Endothelial cell of umbilical vein (primary cell): ENCODE results near the gene MOB1B. TPM values are rescaled to one million over a fixed set of nuclear protein-coding genes. Genes with fewer than 3 reads are reported as not detected.

Experiments
- BruUV-seq: library from RNA; stranded (reverse); fragments of 400-500 nt; replicated peaks from 2 replicates; lab custom pipeline; 2021; lab: Mats Ljungman, UMichigan
- CTCF ChIA-PET: fragments of 300-600, 350-600 bp; sonication (Branson Sonifier 250); formaldehyde crosslinking; loops from one replicate; lab custom pipeline; 2021; ENCODE audit warnings: antibody characterized with exemption, inconsistent platforms; lab: Charles Lee
- POLR2A ChIA-PET: fragments of 300-600, 350-600 bp; sonication (Branson Sonifier 250); formaldehyde crosslinking; loops from one replicate; lab custom pipeline; 2021; ENCODE audit warnings: antibody characterized with exemption, inconsistent platforms; lab: Charles Lee
- DNase-seq: peaks from one replicate; pipeline ENCODE4 v3.0.0-alpha.2; 2011; ENCODE audit warnings: low read depth, low spot score
- FAIRE-seq: peaks from 2 replicates; lab custom pipeline; 2011; peaks lifted over from hg19 to GRCh38; lab: Jason Lieb, UNC
- H2AFZ ChIP-seq: 2 replicates; pipeline ENCODE4 v1.6.0; 2012; ENCODE audit warnings: low read depth, low read length, control low read depth, inconsistent platforms
- H3K27ac ChIP-seq: 2 replicates; pipeline ENCODE4 v1.5.1; 2011; ENCODE audit warnings: low read depth, mild to moderate bottlenecking, control low read depth, low read length, moderate library complexity; ENCODE audit not compliant: insufficient read depth
- H3K27me3 ChIP-seq, 2 experiments: 2 replicates each; pipeline versions ENCODE4 v1.6.0 to v1.6.1; 2011; ENCODE audit warnings: low read length in 2 of 2, mixed read lengths in 1 of 2; ENCODE audit not compliant: control insufficient read depth in 2 of 2, insufficient read depth in 2 of 2
- H3K36me3 ChIP-seq, 2 experiments: 2 replicates in 1 of 2; 3 replicates in 1 of 2; pipeline ENCODE4 v1.5.1; 2011; ENCODE audit warnings: low read length in 2 of 2, mild to moderate bottlenecking in 1 of 2, moderate library complexity in 1 of 2; ENCODE audit not compliant: control insufficient read depth in 2 of 2, insufficient read depth in 2 of 2; ENCODE audit errors: extremely low read depth in 1 of 2
- H3K4me1 ChIP-seq: 3 replicates; pipeline ENCODE4 v1.5.1; 2011; ENCODE audit warnings: mild to moderate bottlenecking, low read length; ENCODE audit not compliant: control insufficient read depth, insufficient read depth; ENCODE audit errors: extremely low read depth
- H3K4me2 ChIP-seq: 2 replicates; pipeline ENCODE4 v1.6.1; 2011; ENCODE audit warnings: low read length, control low read depth, mixed read lengths; ENCODE audit not compliant: insufficient read depth
- H3K4me3 ChIP-seq, 3 experiments: fragments of 200-600 bp in 1 of 3; sonication (generic), shearing (Covaris generic) in 1 of 3; replicated peaks in 1 of 3; 2 replicates each; pipeline ENCODE4 v1.5.1; 2011 to 2016; ENCODE audit warnings: control low read depth in 3 of 3, low read length in 3 of 3, mild to moderate bottlenecking in 2 of 3, inconsistent platforms in 1 of 3, low read depth in 1 of 3, moderate library complexity in 1 of 3; ENCODE audit not compliant: insufficient read depth in 1 of 3
- H3K79me2 ChIP-seq: 2 replicates; pipeline ENCODE4 v1.6.0; 2012; ENCODE audit warnings: low read length, inconsistent platforms; ENCODE audit not compliant: control insufficient read depth, insufficient read depth
- H3K9ac ChIP-seq: replicated peaks from 2 replicates; pipeline ENCODE3; 2011; ENCODE audit warnings: low read length, control low read depth; ENCODE audit not compliant: insufficient read depth; ENCODE audit errors: extremely low read depth
- H3K9me1 ChIP-seq: replicated peaks from 3 replicates; pipeline ENCODE4 v1.6.0; 2011; ENCODE audit warnings: mild to moderate bottlenecking, low read length; ENCODE audit not compliant: control insufficient read depth, insufficient read depth; ENCODE audit errors: extremely low read depth
- H3K9me3 ChIP-seq: replicated peaks from 2 replicates; pipeline ENCODE4 v1.5.1; 2012; ENCODE audit warnings: low read length, inconsistent platforms; ENCODE audit not compliant: control insufficient read depth, insufficient read depth
- H4K20me1 ChIP-seq: replicated peaks from 2 replicates; pipeline ENCODE3; 2011; ENCODE audit warnings: mild to moderate bottlenecking, low read length; ENCODE audit not compliant: control insufficient read depth, insufficient read depth; ENCODE audit errors: extremely low read depth
- CTCF ChIP-seq, 2 donors: IDR thresholded peaks; 1 replicate in 1 of 2; 2 replicates in 1 of 2; pipeline ENCODE4 v1.5.1; 2011; ENCODE audit warnings: low read length in 2 of 2, mild to moderate bottlenecking in 2 of 2, moderate library complexity in 2 of 2, control low read depth in 1 of 2, inconsistent platforms in 1 of 2, low read depth in 1 of 2; ENCODE audit not compliant: insufficient read depth in 1 of 2; ENCODE audit errors: extremely low read depth in 1 of 2
- EZH2 ChIP-seq: IDR thresholded peaks from 2 replicates; pipeline ENCODE4 v1.6.1; 2012; ENCODE audit warnings: borderline replicate concordance, low read depth, mild to moderate bottlenecking, moderate library complexity, low read length, inconsistent platforms; ENCODE audit not compliant: severe bottlenecking
- FOS ChIP-seq: IDR thresholded peaks from 2 replicates; pipeline ENCODE4 v1.6.1; 2011; ENCODE audit warnings: mild to moderate bottlenecking, low read length, moderate library complexity, borderline replicate concordance; ENCODE audit not compliant: insufficient read depth
- GATA2 ChIP-seq: IDR thresholded peaks from 2 replicates; pipeline ENCODE4 v1.7.0; 2011; ENCODE audit warnings: low read depth, mild to moderate bottlenecking, moderate library complexity, mixed read lengths, low read length; ENCODE audit not compliant: insufficient read length, insufficient read depth
- JUN ChIP-seq: IDR thresholded peaks from 2 replicates; pipeline ENCODE4 v1.6.1; 2011; ENCODE audit warnings: borderline replicate concordance, low read depth; ENCODE audit not compliant: insufficient read length, insufficient read depth
- MAX ChIP-seq: IDR thresholded peaks from 2 replicates; pipeline ENCODE4 v1.6.1; 2011; ENCODE audit not compliant: insufficient read depth, insufficient read length
- POLR2A ChIP-seq: IDR thresholded peaks from 2 replicates; pipeline ENCODE4 v1.6.1; 2012; ENCODE audit warnings: low read depth, mild to moderate bottlenecking, control low read depth, low read length
- POLR2AphosphoS5 ChIP-seq: IDR thresholded peaks from 2 replicates; pipeline ENCODE4 v1.6.1; 2012; ENCODE audit warnings: low read depth, mild to moderate bottlenecking, control low read depth, low read length, moderate library complexity; ENCODE audit not compliant: insufficient read depth
- dilution Hi-C: fragments of 300-500 bp; cut with MboI; formaldehyde crosslinking; loops from one replicate; pipeline ENCODE4 v1.15.0; 2019; ENCODE audit warnings: low sequenced_read_pairs; ENCODE audit not compliant: extremely low pct_ligation_motif_present
- intact Hi-C: fragments of 100-400 bp; cut with micrococcal nuclease; formaldehyde crosslinking; loops from one replicate; pipeline ENCODE4 v1.10.0; 2022
- polyA plus RNA-seq, 4 experiments: library from polyadenylated mRNA; depleted of rRNA in 3 of 4; stranded (reverse) in 3 of 4; unstranded in 1 of 4; fragments of >200 nt; gene quantifications; 2 replicates each; pipeline versions ENCODE4 v1.2.1 to v1.2.3, GENCODE V29; 2011 to 2012; ENCODE audit warnings: missing spikeins in 1 of 4
- total RNA-seq: library from RNA; stranded (reverse); gene quantifications from 2 replicates; pipeline ENCODE4 v1.2.3, GENCODE V29; 2021

MOB1B gene
- total and polyA plus RNA-seq, 2 donors (not counting 3 experiments of a cell fraction or from before 2014, with no cell fraction given): 4.3 to 23.9 TPM

- CTCF ChIA-PET: no interaction called here
- no peaks in the 10 kb centered on the region for H3K9me1 ChIP-seq
- BruUV-seq: no TSS peak
- dilution Hi-C loops (no loop called here), intact Hi-C loops (no loop called here)
- no peak for TF ChIP-seq MAX
- TF ChIP-seq POLR2A: no peak
- no peak for TF ChIP-seq JUN
- no peak for TF ChIP-seq EZH2
- TF ChIP-seq POLR2AphosphoS5: no peak
- no peak for TF ChIP-seq FOS
- H3K27me3 ChIP-seq: no peaks in the 10 kb centered on the region
- H3K4me2 ChIP-seq: no peak overlapping the region
- no peak overlapping the region for H3K27ac ChIP-seq
- DNase-seq (peak; percentile 53), FAIRE-seq (no peak)
- H3K9me3 ChIP-seq: no peaks in the 10 kb centered on the region
- H3K79me2 ChIP-seq: no peaks in the 10 kb centered on the region
- no peaks in the 10 kb centered on the region for H3K36me3 ChIP-seq
- H3K9ac ChIP-seq: no peak overlapping the region
- H2AFZ ChIP-seq: no peak overlapping the region
- no peak overlapping the region for H3K4me3 ChIP-seq
- H3K4me1 ChIP-seq: peaks cover 14% of the 10 kb centered on the region
- H4K20me1 ChIP-seq: no peaks in the 10 kb centered on the region
- POLR2A ChIA-PET: no interaction called here
These were observed 77.4 kb downstream of the MOB1B start for GRCh38 chr4:70979445-70980008.

GRCh38 chr4:70980196-70980595, 78.0 kb downstream of the MOB1B start:
- ChIA-PET POLR2A (no interaction called here), CTCF (no interaction called here)
- Histone ChIP-seq H3K4me3 (no peak overlapping the region), H3K4me1 (peaks cover 14% of the 10 kb centered on the region), H3K9me1 (no peaks in the 10 kb centered on the region), H2AFZ (no peak overlapping the region), H3K27me3 (no peaks in the 10 kb centered on the region), H3K79me2 (no peaks in the 10 kb centered on the region), H3K36me3 (no peaks in the 10 kb centered on the region), H3K27ac (no peak overlapping the region), H3K9ac (no peak overlapping the region), H3K9me3 (no peaks in the 10 kb centered on the region), H4K20me1 (no peaks in the 10 kb centered on the region), H3K4me2 (no peak overlapping the region)
- DNase-seq (no peak), FAIRE-seq (no peak)
- no TSS peak for BruUV-seq
- intact Hi-C loops: no loop called here
- no peak for TF ChIP-seq POLR2AphosphoS5
- no peak for TF ChIP-seq POLR2A
- TF ChIP-seq MAX: no peak
- TF ChIP-seq CTCF (IDR thresholded peaks at IDR 0.05; ENCODE audit: extremely low read depth in 1 of 2, insufficient read depth in 1 of 2, low read depth in 1 of 2, low read length in 2 of 2): no peak
- no peak for TF ChIP-seq GATA2
- dilution Hi-C loops: no loop called here
